AG08395 (cell line): ENCODE data around the gene SLC2A10.
A peak's percentile ranks its signal among the peaks of the same experiment; 100 is the strongest.

Source experiments
- DNase-seq: peaks from one replicate; pipeline ENCODE4 v3.0.0; 2012; ENCODE audit warnings: mixed read lengths, low spot score

Gene SLC2A10

DNA sequence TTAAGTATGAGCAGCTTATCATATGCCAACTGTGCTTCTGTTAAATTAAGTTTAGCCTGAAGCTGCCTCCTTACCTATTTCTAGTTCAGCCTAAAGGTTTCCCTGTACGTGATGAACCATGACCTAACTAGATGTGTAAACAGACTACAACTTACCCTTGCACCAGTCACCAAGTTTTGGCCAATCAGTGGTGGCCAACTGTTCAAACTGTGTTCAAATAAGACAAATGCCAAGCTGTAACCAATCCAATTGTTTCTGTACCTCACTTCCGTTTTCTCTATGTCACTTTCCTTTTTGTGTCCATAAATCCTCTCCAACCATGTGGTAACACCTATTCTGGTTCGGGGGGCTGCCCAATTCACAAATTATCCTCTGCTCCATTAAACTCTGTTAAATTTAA, 6.0 kb upstream of the SLC2A10 start:
- DNase-seq, result no peak

DNA sequence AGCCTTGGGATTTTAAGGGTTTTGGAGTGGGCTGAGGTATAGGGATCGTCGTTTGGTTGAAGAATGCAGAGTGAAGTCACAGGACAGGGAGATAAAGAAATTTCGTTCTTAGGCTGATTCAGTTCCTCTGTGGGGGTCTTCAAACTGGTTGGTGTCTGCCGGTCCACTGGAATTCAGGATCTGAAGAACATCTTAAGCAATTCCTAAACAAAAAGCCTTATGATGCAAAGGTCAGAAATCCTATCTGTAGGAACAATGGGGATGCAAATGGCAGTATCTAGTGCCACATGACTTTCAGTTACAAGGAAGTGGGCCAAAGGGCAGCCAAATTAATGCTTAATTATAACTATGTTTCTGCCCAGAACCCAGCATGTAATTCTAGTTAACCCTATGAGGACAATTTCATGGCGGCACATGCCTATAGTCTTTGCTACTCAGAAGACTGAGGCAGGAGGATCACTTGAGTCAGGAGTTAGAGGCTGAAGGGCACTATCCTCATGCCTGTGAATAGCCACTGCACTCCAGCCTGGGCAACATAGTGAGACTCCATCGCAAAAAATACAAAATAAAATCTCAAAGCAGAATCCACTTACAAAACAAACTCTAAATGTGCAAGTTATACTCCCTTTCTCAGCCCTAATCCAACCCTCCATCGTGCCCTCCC, 4.6 kb upstream of the SLC2A10 start:
- DNase-seq, result no peak

DNA sequence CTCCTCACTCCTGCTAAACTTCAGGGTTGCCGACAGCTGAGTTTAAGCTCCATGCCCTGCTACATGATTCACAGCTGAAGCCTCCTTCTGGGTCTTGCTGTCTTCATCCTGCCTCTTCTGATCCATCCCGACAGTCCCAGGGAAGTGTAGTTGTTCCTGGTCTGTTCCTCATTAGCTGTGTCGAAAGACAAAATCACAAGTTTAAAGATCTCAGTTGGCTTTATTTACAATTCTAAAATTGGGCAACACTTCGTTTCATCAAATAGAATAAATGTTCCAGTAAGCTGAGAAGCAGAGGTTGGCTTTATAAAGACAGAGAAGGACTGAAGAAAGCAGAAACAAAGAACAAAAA, 4.1 kb upstream of the SLC2A10 start:
- DNase-seq, result peak; percentile 69

DNA sequence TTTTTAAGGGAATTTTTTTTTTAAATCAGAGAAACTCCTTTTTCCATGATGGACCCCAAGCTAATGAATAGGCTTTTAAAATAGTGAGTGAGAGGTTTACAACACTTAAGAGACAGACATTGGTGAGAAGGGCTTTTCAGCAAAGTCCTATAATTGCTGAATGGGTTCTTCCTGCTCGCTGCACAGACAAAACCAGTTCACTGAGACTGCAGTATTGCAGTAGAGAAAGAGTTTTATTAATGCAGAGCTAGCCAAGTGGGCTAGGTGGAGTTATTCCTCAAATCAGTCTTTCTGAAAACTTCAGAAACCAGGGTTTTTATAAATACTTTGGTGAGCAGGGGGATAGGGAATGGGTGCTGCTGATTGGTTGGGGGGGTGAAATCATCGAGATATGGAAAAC, 3.2 kb upstream of the SLC2A10 start:
- no peak for DNase-seq

DNA sequence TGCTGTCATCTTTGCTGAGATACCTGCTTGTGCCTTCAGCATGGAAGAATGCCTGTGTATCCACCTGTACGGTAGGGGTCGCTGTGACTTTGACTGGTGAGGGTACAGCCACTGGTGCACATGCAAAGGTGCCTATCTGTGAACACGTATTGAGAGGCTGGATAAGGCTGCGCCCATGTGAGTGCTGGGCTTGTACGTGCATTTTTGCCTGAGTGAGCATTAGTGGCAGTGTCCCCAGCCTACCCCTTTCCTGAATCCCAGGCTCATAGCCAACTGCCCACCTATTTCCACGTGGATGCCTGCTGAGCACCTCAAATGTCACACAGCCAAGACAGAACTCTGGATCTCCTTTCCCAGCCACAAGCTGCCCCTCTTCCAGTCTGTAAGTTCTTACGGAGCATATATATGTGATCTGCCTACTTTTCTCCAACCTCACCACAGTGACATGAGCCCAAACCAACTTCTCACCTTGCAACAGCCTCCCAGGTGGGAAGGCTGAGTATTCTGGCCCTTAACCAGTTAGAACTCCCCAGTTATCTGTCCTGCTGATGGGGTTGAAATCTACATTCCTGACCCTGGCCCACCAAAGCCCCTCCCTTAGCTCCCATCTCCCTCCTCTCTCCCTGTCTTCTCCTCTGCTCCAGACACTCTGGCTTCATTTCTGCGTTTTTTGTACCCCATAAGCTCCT, 1.1 kb upstream of the SLC2A10 start:
- DNase-seq, result no peak

DNA sequence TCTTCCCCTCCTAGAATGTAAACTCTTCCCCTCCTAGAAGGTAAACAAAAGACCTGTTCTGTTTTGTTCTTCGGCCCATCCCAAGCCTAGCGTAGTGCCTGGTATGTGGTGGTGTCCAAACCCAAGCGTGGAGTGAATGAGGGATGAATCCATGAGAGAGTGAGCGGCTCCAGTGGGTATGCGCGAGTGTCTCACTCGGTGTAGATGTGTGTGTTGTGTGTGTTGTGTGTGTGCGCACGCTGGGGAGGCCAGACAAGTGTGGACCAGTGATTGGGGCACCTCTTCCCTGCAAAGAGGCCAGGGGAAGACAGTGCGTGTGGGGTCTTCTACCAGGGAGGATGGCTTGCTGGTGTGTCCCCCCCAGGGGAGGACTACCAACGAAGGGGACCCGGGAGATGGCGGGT, 392 bp upstream of the SLC2A10 start:
- no peak for DNase-seq

DNA sequence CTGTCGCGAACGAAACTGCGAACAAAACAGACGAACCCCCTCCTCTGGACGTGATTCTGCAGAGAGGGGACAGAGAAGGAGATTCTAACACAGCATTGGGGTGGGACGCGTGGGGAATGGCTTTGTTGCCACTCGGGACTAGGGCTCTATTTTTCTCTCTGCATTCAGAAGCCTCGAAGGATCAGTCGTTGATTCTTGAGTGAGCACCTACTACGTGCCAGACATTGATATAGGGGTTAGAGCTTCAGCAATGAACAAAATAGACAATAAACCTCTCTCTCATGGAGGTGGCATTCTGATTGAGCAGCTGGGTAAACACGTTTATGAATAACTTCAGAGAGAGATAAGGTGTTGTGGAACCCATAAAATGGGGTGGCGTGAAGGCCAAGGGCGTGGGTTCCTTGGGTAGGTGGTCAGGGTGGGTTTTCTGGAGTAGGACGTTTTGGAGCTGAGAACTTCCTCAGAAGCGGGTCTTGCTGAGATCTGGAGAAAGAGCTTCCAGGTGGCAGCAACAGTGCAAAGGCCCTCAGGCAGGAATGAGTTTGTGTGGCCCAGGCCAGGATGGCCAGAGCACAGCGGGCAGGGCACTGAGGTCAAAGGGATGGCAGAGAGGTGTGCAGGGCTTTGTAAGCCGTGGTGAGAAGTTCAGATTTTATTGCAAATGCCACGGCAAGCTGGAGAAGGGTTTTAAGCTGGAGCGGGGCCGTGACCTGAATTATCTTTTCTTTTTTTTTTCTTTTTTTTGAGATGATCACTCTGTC, 884 bp downstream of the SLC2A10 start:
- DNase-seq, result no peak

DNA sequence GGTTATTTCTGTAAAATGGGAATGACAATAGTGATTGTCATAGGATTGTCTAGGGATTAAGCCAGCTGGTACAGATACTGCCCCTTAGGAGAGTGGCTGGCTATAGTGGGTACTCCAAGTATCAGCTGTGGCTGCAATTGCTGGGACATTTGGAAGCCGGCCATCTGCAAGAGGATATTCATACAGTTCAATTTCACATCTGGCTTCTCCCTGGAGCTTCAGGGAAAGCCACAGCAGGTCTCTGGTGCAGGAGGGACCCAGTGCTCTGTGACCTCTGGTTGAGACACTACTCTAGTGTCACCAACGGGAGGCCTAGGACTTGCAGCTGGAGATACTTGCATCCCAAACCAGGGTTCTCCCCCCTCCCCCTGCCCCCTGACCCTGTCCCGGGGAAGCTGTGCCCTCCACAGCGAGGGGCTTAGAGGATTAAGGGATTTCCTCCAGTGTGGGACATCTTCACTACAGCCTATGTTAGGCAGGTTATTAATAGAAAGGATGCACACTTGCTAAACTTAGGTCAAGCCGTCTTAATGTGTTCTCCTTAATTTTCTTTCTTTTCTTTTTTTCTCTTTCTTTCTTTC, 2.7 kb downstream of the SLC2A10 start:
- no peak for DNase-seq

DNA sequence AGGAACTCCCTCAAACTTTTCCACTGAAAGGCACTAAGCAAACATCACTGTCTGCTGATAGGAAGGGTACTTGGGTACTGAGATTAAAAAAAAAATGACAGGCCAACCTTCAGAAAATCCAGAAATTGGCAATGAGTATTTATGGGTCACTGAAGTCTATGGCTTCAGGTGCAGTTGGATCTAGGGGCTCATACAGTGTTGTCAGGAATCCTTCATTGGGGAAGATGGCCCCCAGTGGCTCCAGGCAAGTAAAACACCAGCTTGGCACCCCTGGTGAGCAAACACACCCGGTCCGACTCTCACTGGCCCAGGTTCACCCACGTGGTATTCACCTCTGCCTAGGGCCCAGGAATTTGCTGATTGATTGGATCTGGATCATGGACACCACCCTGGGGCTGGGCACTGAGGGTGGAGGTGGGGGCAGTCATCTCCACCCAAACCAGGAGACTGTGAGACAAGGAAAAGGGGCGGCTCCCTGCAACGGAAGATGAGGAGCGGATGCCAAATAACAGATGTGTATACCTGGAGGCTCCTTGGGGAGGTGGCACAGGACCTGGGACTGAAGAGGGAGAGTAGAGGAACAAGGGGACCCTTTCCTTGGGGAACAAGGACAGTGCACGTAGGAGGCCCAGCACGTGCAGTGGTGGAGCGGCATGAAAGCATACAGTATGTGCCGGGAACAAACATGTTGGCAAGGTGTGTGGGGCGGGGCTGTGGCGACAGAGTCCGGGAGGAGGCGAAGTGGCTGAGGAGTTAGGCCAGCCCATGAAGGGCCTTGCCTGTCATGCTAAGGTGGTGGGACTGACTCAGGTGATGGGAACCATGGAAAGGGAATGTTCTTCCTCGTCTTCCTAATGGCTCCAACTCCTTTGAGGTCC, 4.7 kb downstream of the SLC2A10 start:
- no peak for DNase-seq

DNA sequence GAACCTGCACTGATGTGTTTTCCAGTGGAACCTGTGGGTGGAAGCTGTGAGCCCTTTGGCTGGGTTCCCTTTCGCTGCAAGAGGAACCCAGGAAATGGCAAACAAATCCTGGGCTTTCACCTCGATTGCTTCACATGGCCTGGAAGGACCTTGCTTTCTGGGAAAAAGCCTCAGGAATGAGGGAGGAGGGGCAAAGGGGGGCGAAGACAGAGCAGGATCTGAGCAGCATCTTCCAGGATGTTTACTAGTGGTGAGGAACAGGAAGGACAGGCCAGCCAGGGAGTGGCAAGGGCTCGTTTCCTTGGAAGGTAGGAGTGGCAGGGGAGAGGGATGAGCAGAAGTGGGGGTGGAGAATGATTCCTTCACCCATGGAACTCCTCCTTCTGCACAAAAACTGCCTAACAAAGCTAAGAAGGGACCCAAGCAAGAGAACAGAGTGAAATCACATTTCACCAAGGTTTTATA, 5.9 kb downstream of the SLC2A10 start:
- DNase-seq, result peak; percentile 81

DNA sequence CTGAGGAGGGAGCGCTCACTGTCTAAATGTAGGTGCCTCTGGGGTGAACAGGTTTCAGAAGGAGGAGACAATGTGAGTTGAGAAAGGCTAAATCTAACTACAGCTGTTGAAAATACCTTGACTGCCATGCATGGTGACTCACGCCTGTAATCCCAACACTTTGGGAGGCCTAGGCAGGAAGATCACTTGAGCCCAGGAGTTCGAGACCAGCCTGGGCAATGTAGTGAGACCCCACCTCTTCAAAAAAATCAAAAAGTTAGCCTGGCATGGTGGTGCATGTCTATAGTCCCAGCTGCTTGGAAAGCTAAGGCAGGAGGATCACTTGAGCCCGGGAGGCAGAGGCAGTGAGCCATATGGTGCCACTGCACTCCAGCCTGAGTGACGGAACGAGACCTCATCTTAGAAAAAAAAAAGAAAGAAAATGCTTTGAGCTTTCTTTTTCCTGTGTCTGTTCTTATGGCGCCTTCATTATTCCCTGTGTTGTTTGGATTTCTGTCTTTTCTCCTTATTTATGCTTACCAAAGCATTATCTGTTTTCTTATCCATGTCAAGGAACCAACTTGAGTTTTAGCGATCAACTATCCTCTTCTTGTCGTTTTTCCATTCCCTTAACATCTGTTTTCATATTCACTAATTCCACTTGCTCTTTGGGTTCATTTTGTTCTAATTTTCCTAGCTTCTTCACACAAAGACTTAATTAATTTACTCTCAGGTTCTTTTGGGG, 8.5 kb downstream of the SLC2A10 start:
- DNase-seq, result no peak

DNA sequence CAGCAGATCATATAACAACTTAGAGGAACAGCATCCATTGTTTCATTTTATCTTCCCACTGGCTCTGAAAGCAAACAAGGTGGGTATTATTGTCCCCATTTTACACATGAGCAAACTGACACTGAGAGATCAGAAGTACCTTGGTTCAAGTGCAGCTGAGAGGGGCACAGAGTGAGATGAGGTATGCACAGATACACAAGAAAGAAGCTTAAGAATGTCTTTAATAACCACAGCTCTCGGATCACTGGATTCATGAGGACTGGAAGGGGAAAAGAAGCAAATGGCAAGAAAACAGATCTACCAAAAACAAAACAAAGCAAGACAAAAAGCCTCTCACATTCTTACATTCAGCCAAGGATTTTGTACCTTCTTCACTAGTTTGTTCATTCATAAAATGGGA, 10.6 kb downstream of the SLC2A10 start:
- no peak for DNase-seq

DNA sequence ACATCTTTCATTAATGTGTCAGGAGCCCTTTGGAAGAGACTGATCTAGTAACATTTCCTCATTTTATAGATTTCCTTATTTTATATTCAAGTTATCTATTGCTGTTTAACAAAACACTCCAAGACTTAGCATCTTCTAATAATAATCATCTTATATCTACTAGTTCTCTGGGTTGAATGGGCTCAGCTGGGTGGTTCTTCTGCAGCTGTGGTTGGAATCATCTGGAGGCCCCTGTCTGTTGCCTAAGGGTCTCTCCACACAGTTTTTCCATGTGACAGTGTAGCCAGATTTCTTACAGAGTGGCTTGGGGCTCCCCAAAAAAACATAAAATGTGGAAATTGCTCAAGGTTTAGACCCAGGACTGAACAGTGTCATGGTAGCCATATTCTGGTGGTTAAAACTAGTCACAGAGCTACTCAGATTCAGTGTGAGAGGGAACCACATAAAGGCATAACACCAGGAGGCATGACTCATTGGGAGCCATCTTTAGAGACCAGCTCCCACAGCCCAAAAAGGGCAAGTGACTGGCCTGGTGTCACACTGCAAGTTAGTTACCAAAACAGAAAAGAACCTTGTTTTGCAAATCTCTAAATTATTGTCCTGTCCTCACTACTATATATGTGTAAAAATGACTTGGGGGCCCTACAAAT, 11.5 kb downstream of the SLC2A10 start:
- no peak for DNase-seq

DNA sequence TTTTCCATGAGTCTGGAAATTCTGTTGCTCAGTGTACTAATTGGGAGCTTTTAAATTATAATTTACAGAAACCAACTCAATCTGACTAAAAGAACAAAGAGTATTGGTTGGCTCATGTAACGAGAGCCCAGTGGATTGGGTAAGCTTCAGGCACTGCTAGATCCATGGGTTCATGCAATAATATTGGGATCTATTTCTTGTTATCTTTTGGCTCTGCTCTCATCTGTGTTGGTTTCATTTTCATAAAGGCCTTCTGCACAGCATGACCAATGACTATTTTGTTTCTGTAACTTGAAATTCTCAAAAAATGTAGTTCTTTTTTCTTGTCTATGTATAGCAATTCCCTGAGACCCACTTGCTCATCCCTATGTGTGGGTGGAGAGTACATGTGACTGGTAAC, 12.0 kb downstream of the SLC2A10 start:
- no peak for DNase-seq

DNA sequence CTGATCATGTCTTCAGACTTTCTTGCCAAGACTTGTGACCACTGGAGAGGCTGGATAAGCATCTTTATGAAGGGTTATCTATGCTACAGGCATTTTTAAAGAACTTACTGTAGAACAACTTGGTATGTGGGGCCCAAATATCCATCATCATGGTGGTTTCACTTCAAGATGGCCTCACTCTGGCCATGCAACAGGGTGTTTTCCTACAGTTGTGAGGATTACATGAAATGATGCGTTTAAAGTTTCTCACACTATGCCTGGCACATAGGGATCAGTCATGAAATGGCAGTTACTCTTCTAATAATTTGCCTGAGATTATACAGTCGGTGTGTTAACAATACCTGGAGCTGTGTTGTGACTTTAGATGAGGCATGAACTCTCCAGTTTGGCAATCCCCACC, 13.0 kb downstream of the SLC2A10 start:
- DNase-seq, result no peak

DNA sequence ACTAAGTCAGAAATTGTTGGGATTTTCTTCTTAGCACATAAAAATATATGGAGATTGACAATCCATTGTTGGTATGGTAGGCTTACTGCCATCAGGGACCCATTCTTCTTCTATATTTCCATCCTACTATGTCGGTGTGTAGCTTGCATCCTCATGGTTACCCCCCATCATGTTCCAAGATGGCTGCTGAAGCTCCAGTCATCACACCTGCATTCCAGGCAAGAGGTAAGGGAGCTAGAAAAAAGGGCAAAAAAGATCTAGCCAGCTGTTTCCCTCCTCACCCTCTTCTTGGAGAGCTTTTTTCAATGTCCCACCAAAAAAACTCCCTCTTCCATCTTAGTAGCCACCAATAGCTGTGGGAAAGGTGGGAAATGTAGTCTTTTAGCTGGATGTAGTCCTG, 13.6 kb downstream of the SLC2A10 start:
- DNase-seq, result no peak

DNA sequence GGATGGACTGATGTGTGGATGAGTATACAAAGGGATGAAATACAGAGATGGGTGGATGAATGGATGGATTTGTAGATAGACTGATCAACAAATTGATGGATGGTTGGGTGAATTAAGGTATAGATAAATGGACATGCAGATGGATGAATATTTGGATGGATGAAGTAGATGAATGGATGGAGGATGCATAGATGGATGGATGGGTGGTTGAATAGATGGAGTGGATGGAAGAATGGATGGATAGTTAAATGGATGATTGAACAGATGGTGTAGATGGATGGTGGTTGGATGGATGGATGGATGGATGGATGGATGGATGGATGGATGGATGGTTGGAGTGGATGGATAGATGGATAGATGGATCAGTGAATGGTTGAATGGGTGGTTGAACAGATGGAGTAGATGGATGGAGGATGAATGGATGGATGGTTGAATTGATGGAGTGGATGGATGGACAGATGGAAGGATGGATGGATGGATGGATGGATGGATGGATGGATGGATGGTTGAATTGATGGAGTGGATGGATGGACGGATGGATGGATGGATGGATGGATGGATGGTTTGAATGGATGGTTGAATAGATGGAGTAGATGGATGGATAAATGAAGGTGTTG, 15.0 kb downstream of the SLC2A10 start:
- DNase-seq, result no peak

DNA sequence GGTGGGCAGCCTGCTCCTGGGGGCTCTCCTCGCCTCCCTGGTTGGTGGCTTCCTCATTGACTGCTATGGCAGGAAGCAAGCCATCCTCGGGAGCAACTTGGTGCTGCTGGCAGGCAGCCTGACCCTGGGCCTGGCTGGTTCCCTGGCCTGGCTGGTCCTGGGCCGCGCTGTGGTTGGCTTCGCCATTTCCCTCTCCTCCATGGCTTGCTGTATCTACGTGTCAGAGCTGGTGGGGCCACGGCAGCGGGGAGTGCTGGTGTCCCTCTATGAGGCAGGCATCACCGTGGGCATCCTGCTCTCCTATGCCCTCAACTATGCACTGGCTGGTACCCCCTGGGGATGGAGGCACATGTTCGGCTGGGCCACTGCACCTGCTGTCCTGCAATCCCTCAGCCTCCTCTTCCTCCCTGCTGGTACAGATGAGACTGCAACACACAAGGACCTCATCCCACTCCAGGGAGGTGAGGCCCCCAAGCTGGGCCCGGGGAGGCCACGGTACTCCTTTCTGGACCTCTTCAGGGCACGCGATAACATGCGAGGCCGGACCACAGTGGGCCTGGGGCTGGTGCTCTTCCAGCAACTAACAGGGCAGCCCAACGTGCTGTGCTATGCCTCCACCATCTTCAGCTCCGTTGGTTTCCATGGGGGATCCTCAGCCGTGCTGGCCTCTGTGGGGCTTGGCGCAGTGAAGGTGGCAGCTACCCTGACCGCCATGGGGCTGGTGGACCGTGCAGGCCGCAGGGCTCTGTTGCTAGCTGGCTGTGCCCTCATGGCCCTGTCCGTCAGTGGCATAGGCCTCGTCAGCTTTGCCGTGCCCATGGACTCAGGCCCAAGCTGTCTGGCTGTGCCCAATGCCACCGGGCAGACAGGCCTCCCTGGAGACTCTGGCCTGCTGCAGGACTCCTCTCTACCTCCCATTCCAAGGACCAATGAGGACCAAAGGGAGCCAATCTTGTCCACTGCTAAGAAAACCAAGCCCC, 16.0 kb downstream of the SLC2A10 start:
- DNase-seq, result no peak

DNA sequence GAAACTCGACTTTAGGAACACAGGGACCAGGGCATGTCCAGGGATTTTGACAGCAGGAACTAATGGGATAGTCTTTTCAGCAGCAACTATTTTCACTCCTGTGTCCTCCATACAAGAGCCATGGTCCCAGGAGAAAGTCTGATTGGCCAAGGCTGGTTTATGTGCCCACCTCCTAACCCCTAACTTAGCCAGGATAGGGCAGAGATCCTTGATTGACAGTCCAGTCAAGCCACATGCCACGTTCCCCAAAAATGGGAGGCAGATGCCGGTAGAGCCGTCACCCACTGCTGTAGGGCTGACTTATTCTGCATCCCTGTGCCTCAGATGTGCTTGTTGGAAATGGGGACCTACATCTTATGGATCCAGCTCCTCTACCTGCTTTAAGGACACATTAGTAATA, 22.3 kb downstream of the SLC2A10 start:
- no peak for DNase-seq
